ENCODE results near the gene GNAI1.

GRCh38 chr7:80215734-80216133 is 81.1 kb downstream of the GNAI1 start:
- TF ChIP-seq, protein P1, sequence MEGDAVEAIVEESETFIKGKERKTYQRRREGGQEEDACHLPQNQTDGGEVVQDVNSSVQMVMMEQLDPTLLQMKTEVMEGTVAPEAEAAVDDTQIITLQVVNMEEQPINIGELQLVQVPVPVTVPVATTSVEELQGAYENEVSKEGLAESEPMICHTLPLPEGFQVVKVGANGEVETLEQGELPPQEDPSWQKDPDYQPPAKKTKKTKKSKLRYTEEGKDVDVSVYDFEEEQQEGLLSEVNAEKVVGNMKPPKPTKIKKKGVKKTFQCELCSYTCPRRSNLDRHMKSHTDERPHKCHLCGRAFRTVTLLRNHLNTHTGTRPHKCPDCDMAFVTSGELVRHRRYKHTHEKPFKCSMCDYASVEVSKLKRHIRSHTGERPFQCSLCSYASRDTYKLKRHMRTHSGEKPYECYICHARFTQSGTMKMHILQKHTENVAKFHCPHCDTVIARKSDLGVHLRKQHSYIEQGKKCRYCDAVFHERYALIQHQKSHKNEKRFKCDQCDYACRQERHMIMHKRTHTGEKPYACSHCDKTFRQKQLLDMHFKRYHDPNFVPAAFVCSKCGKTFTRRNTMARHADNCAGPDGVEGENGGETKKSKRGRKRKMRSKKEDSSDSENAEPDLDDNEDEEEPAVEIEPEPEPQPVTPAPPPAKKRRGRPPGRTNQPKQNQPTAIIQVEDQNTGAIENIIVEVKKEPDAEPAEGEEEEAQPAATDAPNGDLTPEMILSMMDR (IDR thresholded peaks at IDR 0.05), result no peak
- TF ChIP-seq POLR2A (IDR thresholded peaks at IDR 0.05) (no peak), POLR2AphosphoS5 (IDR thresholded peaks at IDR 0.05) (no peak)

Measured in prostate gland (tissue), 2 donors.